HG02840 (cell line): ENCODE results near the gene CCNQ.

Source experiments
- ATAC-seq: cut with Tn5 transposase; IDR thresholded peaks from one replicate; pipeline ENCODE4 v1.9.1; 2021; ENCODE audit warnings: mild to moderate bottlenecking, moderate library complexity, moderate number of reproducible peaks; ENCODE audit not compliant: unreplicated experiment, low FRiP score

The CCNQ gene

GRCh38 chrX:153637121-153638040 lies 38.4 kb upstream of the CCNQ start:
- ATAC-seq: no peak

DNA sequence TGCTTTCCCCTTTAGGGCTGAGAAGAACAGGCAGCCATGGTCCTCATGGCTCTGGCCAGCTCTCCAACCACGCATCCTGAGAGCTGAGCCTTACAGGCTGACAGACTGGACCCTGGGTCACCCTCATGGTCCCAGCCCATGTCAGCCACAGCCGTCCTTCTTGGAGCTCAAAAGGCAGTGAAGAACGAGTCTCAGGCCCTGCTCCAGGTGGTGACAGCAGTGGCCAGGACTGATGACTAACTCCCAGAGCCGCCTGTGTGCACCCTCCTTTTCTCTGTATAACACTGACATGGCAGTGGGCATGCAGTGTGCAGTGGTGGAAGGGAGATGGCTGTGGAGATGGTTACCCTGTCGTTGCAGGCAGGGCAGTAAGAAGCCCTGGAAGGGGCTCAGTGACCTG lies 37.8 kb upstream of the CCNQ start:
- ATAC-seq: no peak

GRCh38 chrX:153635788-153636668 lies 37.1 kb upstream of the CCNQ start:
- ATAC-seq: no peak

GRCh38 chrX:153635388-153635787 lies 36.4 kb upstream of the CCNQ start:
- no peak for ATAC-seq

DNA sequence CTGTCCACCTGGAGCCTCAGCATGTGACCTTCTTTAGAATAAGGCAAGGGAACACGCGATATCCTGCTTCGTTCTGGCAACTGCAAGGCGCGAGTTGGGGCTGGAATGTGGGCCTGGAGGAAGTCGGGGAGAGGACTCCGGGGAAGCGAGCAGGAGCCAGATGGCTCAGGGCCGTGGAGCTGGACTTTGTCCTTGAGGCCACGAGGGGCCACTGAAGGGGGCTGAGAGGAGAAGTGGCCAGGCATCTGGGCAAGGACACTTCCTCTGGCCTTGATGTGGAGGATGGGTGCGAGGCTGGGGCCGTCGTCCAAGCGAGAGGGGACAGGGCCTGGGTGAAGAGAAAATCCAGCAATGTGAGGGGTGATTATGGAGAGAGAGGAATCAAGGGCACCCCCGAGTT lies 35.9 kb upstream of the CCNQ start:
- ATAC-seq: no peak

- no peak for ATAC-seq
Observed at GRCh38 chrX:153634236-153634635, 35.3 kb upstream of the CCNQ start.

GRCh38 chrX:153633607-153634180 lies 34.8 kb upstream of the CCNQ start:
- ATAC-seq: no peak

DNA sequence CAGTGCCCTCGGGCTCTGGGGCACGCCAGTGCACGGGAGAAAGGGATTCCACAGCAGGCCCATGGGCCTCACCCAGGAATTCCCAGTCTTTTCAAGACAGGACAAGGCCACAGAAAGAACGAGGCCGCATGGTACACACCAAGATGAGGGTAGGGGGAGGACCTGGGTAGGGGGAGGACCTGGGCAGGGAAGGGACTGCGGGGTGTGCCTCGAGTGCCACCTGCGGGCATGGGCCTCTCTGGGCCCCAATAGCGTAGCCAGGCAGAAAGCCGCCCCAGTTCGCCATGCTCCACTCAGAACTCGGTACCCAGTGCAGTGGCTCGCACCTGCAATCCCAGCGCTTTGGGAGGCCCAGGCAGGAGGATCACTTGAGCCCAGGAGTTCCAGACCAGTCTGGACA lies 34.1 kb upstream of the CCNQ start:
- ATAC-seq: no peak

GRCh38 chrX:153632595-153632946 lies 33.6 kb upstream of the CCNQ start:
- no peak for ATAC-seq

DNA sequence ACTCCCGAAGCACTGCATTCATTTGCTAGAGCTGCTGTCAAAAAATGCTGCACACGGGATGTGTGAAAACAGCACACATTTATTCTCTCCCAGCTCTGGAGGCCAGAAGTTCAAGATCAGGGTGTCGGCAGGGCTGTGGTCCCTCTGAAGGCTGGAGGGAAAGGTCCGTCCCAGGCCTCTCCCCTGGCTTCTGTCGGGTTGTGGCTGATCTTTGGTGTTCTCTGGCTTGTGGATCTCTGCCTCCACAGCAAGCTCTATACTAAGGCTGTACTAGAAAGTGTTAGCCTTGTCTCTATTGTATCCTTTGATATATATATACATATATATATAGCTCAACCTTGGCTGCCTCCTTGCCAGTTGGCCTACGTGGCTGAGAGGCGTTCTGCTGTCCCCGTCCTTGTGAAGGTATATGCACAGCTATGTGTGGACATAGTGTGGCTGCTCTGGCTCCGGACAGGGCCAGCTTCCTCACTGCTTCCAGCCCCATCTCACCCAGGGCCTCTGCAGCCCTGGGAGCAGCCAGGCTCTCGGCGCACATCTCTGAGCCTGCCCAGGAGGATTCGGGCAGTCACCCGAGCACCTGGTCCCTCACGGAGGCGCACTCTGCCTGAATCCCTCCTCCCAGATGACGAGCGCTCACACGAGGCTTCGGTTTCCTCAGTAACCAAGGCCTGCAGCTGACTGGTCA lies 33.1 kb upstream of the CCNQ start:
- no peak for ATAC-seq

- no peak for ATAC-seq
Observed at GRCh38 chrX:153631346-153631745, 32.4 kb upstream of the CCNQ start.

DNA sequence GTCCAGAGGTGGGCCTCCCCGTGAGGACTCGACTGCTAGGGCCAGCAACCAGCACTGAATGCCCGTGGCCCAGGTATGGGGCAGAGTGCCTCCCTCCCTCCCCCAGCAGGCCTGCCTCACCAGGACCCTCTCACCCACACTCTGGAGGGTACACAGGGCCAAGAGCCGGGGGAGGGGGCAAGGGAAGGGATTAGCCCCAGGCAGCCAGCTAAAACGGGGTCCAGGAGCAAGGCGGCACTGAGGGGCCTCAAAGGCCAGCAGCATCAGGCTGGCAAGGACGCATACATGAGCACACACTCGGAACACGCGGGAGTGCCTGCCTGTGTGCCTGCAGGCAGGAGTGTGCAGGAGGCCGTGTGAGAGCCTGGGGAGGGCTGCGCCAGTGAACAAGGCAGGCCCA lies 29.7 kb upstream of the CCNQ start:
- ATAC-seq: no peak

DNA sequence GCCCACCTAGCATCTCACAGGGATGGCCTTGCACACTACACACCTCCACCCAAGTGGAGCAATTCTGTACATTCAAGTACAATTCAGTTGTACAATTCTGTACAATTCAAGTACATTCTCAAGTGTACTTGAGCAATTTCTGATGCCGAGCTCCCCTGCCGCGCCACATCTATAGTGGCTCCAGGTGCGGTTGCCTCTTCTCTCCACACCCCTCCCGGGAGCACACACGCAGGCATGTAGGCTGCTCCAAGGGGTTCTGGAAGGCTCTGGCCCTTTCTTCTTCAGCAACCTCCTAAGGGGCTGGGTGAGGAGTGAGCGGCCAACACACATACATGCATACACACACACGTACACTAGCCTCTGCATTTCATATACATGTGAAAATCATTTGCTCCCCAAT lies 29.2 kb upstream of the CCNQ start:
- no peak for ATAC-seq

GRCh38 chrX:153627675-153628111 lies 28.8 kb upstream of the CCNQ start:
- no peak for ATAC-seq

- no peak for ATAC-seq
Observed at GRCh38 chrX:153626863-153627674, 28.1 kb upstream of the CCNQ start.

GRCh38 chrX:153626025-153626633 lies 27.2 kb upstream of the CCNQ start:
- ATAC-seq: no peak

- ATAC-seq: no peak
Observed at GRCh38 chrX:153625271-153626024, 26.5 kb upstream of the CCNQ start.

DNA sequence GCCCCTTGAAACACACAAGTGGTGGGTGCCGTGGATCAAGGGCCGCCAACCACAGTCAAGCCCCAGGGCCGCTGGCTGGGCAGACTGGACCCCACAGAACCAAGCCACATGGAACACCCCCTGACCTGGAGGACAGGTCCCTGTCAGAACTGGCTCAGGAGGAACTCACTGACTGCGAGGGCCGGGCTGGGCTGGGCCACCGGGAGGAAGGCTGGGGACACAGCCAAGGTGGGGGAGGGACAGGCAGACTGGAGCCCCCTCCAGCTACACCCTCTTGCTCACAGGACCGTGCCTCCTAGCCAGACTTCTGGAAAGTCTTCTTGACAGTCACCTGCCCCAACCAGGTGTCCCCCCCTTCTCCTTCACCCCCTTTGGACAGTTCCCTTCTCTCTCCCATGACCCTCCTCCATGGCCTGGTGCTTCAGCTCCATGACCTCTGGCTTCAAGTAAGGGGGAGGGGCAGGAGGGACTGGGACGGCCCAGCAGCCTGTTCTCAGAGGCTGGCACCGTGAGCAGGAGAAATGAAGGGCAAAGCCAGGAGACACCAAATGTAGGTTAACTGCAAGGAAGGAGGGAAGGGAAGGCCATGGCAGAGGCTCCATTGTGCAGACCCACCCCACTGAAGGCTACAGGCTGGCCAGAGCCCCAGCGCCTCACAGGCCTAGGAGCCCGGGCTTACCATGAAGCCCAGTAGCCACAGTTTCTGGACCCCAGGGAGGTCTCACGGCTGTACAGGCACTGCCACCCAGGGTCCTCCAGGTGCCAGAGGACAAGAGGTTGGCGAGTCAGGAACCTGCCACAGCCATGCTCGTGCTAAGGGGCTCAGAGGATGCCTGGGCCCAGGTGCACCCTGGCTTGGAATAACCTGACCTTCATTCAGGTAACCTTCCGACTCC lies 25.5 kb upstream of the CCNQ start:
- ATAC-seq: no peak
